ENCODE data around the gene DEPDC5. TPM values are rescaled to one million over a fixed set of nuclear protein-coding genes. Genes with fewer than 3 reads are reported as not detected.

DEPDC5 gene
- total RNA-seq, 2 experiments from 2014 or later = 43.0 to 77.1 TPM

- no peak for DNase-seq (ENCODE audit: low spot score)
- H3K4me1 ChIP-seq (ENCODE audit: insufficient read depth, low read length, poor library complexity, severe bottlenecking) = no peaks in the 10 kb centered on the region
- no TSS peak for BruUV-seq (replicated peaks)
- H3K9me3 ChIP-seq (ENCODE audit: low read length) = no peaks in the 10 kb centered on the region
- CTCF ChIA-PET (ENCODE audit: unreplicated experiment) = no interaction called here
- POLR2A ChIA-PET = interaction anchor here (0.5 kb wide), 1 partner anchor 101 kb away, joined by 3 read pairs; no protein-coding TSS in a partner anchor
- intact Hi-C loops (cut with micrococcal nuclease; ENCODE audit: unreplicated experiment) = no loop called here
- H3K36me3 ChIP-seq (ENCODE audit: insufficient read depth, low read length) = peaks cover 54% of the 10 kb centered on the region
- no peak overlapping the region for H3K4me2 ChIP-seq (ENCODE audit: low read length)
- no peaks in the 10 kb centered on the region for H3K79me2 ChIP-seq (ENCODE audit: insufficient read depth, low read depth, low read length)
- no peak overlapping the region for H2AFZ ChIP-seq (ENCODE audit: low read length)
- H3K4me3 ChIP-seq (ENCODE audit: low read depth, low read length, poor library complexity, severe bottlenecking) = no peak overlapping the region
- TF ChIP-seq CTCF (conservative IDR thresholded peaks at IDR 0.05; ENCODE audit: low read length) (no peak), EZH2phosphoT487 (IDR thresholded peaks at IDR 0.05; ENCODE audit: borderline replicate concordance, low read depth, low read length) (no peak)
- H3K9me2 ChIP-seq (ENCODE audit: insufficient read depth, low read length) = no peaks in the 10 kb centered on the region
- no peak overlapping the region for H3K27ac ChIP-seq (ENCODE audit: low read depth, low read length, poor library complexity, severe bottlenecking)
- H4K20me1 ChIP-seq (ENCODE audit: insufficient read depth, low read length) = no peaks in the 10 kb centered on the region
Measured at GRCh38 chr22:31882971-31883370, 129.2 kb downstream of the DEPDC5 start.

GRCh38 chr22:31883989-31884388, 130.2 kb downstream of the DEPDC5 start:
- Histone ChIP-seq H3K9me3 (ENCODE audit: low read length) (no peaks in the 10 kb centered on the region), H3K36me3 (ENCODE audit: insufficient read depth, low read length) (peaks cover 57% of the 10 kb centered on the region), H3K27ac (ENCODE audit: low read depth, low read length, poor library complexity, severe bottlenecking) (no peak overlapping the region), H3K79me2 (ENCODE audit: insufficient read depth, low read depth, low read length) (no peaks in the 10 kb centered on the region), H3K4me1 (ENCODE audit: insufficient read depth, low read length, poor library complexity, severe bottlenecking) (no peaks in the 10 kb centered on the region), H2AFZ (ENCODE audit: low read length) (no peak overlapping the region), H3K4me2 (ENCODE audit: low read length) (no peak overlapping the region), H3K4me3 (ENCODE audit: low read depth, low read length, poor library complexity, severe bottlenecking) (no peak overlapping the region), H4K20me1 (ENCODE audit: insufficient read depth, low read length) (no peaks in the 10 kb centered on the region), H3K9me2 (ENCODE audit: insufficient read depth, low read length) (no peaks in the 10 kb centered on the region)
- ChIA-PET POLR2A (no interaction called here), CTCF (ENCODE audit: unreplicated experiment) (no interaction called here)
- TF ChIP-seq CTCF (conservative IDR thresholded peaks at IDR 0.05; ENCODE audit: low read length) (no peak), EZH2phosphoT487 (IDR thresholded peaks at IDR 0.05; ENCODE audit: borderline replicate concordance, low read depth, low read length) (no peak)
- no TSS peak for BruUV-seq (replicated peaks)
- intact Hi-C loops (cut with micrococcal nuclease; ENCODE audit: unreplicated experiment) = no loop called here
- DNase-seq (ENCODE audit: low spot score) = no peak

GRCh38 chr22:31891366-31892079, 137.7 kb downstream of the DEPDC5 start:
- no peaks in the 10 kb centered on the region for H3K79me2 ChIP-seq (ENCODE audit: insufficient read depth, low read depth, low read length)
- H3K9me3 ChIP-seq (ENCODE audit: low read length) = no peaks in the 10 kb centered on the region
- H2AFZ ChIP-seq (ENCODE audit: low read length) = no peak overlapping the region
- DNase-seq (ENCODE audit: low spot score) = no peak
- no peaks in the 10 kb centered on the region for H3K9me2 ChIP-seq (ENCODE audit: insufficient read depth, low read length)
- no peak overlapping the region for H3K27ac ChIP-seq (ENCODE audit: low read depth, low read length, poor library complexity, severe bottlenecking)
- POLR2A ChIA-PET = interaction anchor here (0.5 to 1.1 kb wide), 4 partner anchors 10 to 1134 kb away, joined by 3 read pairs; no protein-coding TSS in a partner anchor
- TF ChIP-seq EZH2phosphoT487 (IDR thresholded peaks at IDR 0.05; ENCODE audit: borderline replicate concordance, low read depth, low read length) = no peak
- TF ChIP-seq CTCF (conservative IDR thresholded peaks at IDR 0.05; ENCODE audit: low read length) = no peak
- H3K36me3 ChIP-seq (ENCODE audit: insufficient read depth, low read length) = peaks cover 73% of the 10 kb centered on the region
- intact Hi-C loops (cut with micrococcal nuclease; ENCODE audit: unreplicated experiment) = no loop called here
- CTCF ChIA-PET (ENCODE audit: unreplicated experiment) = no interaction called here
- no peak overlapping the region for H3K4me2 ChIP-seq (ENCODE audit: low read length)
- no TSS peak for BruUV-seq (replicated peaks)
- no peak overlapping the region for H3K4me3 ChIP-seq (ENCODE audit: low read depth, low read length, poor library complexity, severe bottlenecking)
- no peaks in the 10 kb centered on the region for H4K20me1 ChIP-seq (ENCODE audit: insufficient read depth, low read length)
- H3K4me1 ChIP-seq (ENCODE audit: insufficient read depth, low read length, poor library complexity, severe bottlenecking) = no peaks in the 10 kb centered on the region
